HG03469 (cell line): ENCODE results near the gene ACOXL.

Experiments used
- ATAC-seq: cut with Tn5 transposase; IDR thresholded peaks from one replicate; pipeline ENCODE4 v1.9.1; 2021; ENCODE audit warnings: mild to moderate bottlenecking, moderate library complexity, moderate number of reproducible peaks; ENCODE audit not compliant: unreplicated experiment

Gene ACOXL

DNA sequence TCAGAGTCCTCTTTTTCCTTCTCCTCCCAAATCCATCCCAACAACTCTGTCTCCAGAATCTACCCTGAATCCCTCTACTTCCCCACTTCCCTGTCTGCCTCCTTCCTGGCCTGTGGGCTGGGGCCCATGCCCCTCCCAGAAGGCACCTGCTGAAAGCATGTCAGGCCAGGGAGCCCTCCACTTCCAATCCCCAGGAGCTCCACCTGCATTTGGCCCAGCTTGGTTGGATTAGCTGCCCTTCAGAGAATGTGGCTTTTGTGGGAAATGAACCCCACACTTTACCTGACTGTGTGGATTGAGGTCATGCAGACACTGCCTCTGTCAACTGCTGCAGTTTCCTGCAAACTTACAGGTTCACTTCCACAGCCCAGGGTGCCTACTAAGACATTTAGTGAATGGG lies 58.5 kb downstream of the ACOXL start:
- no peak for ATAC-seq

DNA sequence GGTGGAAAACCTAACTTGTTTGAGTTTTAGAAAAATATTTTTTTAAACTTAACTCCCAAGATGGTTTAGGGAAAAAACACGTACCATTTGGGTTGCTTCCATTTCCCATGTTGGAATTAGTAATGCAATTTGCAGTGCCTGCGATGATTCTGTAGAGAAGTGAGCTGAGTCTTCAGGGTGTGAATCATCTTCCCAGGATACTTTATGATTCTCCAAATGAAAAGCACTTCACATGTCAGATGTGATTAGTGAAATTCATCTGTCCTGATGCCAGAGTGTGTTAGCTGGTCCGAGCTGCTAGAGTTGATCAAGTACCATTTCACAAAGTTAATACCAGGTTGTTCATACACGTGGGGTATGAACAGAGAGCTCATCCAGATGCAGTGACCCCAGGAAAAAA lies 59.1 kb downstream of the ACOXL start:
- ATAC-seq: no peak

DNA sequence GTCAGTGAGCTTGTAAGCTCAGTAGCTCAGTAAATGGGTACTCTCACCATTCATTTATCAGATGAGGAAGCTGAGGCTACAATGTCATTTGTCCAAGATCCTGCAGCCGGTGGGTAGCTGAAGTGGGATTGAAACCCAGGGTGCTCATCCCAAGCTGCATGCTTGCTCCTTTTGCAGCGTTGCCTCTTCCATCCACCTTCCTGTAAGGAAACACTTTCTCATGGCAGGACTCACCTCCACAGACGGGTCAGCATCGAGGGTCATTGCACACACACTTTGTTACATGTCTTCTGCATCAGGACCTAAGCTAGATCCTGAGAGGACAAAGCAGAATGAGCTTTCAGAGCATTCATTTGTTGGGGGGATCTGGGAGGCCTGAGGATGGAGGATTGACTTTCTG lies 60.7 kb downstream of the ACOXL start:
- ATAC-seq: no peak

DNA sequence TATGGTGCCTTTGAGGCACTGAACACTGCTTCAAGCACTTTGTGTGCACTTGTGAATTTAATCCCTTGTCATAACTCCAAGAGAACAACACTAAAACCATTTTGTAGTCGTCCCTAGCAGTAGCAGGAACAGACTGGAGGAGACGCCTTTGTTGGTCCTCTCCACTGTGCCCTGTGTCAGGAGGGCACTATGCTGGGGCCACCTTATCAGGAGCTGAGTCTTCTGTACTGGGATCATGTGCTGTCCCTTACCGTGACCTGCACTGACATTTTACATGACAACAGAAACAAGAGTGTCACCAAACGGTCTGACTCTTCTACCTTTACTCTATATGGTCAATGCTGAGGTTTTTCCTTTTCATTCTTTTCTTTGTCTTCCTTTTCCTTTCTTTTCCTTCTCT lies 62.0 kb downstream of the ACOXL start:
- no peak for ATAC-seq

DNA sequence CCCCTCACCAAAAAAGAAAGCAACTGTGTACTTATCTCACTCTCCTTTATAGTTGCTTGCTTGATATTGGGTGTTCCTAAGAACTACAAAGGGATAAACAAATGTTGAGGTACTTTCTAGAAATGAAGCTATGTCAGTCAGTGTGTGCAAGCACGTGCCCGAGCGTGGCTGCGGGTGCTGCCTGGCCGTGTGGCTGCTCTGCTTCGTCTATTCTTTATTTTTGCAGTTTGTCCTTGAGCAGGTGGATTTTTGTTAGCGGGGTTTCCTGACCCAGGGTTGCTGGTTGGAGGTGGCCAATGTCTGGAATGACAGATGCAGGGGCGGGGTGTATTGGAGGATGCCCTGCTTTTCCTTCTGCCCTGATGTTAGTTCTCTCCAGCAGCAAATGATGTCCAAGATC lies 62.6 kb downstream of the ACOXL start:
- no peak for ATAC-seq

DNA sequence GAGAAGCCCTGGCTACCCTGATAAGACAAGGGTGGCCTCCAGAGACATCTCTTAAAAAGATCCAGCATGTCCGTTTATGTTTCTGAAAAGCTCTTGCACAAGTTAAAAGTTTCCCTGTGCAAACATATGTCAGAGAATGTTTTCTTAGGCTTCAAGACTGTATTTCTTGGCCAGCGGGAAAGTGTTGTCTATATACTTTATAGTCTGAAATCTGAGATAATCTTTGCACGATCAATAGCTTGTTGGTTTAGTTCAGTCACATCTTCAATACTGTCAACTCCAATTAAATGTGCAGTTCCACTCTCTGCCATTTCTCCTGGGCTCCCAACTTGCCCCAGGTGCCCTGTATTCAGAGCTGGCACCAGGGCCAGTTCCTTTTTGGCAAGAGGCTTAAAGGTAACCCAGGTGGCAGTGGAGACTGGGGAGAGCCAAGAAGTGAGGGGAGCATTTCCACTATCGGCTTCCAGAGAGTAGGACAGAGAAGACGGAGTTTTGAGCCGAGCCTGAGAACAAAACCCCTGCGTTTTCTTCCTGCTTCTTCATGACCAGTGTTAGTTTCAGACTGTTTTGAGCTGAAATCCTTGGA lies 64.4 kb downstream of the ACOXL start:
- ATAC-seq: no peak

DNA sequence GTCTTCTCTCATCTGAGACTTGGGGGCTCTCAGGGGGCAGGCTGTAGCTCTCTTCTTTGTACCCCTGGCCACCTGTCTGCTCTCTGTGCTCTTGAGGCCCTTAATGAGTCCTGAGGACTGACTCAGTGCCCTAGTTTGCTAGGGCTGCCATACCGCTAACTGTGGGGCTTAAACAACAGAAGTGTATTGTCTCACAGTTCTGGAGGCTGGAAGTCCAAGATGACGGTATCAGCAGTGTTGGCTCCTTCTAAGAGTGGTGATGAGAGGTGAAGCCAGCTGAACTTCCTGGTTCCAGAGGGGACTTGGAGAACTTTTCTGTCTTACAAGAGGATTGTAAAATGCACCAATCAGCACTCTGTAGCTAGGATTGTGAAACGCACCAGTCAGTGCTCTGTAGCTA lies 67.0 kb downstream of the ACOXL start:
- no peak for ATAC-seq

DNA sequence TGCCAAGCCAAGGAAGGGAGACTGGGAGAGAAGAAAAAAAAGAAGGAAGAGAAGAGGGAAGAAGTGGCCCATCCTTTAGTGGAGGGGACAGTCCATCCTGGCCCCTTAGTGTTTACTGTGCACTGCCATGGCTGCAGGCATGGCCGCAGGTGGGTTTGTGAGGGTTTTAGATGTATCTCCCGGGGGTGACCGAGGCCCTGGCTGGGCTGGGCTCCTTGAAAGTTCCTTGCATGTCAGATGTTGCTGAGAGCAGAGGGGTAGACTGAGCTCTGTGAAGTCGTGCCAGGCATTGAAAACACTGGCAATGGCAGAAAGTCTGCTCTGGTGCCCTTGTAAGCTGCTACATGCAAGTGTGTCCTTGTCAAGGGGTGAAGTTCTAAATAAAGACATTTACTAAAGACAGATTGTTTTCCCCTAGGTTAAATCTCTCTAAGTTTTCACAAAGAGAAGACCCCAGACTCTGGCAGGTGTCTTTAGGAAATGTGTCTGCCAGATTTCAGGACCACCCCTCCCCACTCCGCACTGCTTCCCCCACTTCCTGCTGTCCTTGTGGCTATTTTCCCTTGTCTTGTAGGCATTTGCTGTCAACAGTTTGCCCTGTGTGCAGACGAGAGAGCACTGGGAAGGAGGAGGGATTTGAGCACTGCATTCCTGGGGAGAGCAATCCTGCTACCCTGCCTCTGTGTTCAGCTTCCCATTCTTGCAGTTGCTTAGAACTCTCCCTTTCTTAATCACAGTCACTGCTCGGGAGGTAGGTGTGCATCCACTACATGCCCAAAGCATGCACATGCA lies 68.4 kb downstream of the ACOXL start:
- ATAC-seq: no peak

DNA sequence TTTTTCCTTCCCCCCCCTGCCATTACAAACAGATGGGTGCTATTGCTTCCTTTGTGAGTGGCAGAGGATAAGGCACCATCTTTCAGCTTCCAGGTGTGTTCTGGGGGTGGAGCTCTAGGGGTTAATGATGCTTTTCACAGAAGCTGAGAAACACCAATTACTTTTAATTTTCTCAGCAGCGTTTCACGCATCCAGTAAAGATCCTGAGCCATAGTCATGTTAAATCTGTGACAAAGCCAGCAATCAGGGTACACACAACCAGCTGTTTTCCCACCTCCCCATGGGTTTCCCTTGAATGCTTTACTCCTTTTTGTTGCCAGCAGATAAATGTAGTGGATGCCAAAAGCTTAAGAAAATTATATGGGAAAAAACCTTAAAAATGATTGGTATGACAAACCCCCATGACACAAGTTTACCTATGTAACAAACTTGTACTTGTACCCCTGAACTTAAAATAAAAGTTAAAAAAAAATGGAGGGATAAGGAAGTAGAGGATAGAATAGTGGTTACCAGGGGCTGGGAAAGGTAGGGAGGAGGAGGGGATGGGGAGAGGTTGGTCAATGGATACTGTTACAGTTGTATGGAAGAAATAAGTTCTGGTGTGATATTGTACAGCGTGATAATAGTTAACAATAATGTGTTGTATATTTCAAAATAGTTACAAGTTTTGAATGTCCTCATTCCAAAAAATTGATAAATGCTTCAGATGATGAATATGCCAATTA lies 70.0 kb downstream of the ACOXL start:
- no peak for ATAC-seq

DNA sequence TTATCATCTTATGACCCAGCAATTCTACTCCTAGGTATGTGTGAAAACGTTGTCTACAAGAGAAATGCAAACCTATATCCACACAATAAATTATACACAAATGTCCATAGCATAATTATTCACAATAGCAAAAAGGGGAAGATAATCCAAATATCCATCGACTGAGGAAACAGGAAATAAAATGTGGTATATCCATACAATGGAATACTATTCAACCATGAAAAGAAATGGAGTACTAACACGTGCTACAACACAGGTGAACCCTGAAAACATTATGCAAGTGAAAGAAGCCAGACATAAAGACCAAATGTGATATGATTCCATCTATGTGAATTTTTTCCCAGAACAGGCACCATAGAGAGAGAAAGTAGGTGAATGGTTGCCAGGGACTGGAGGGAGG lies 72.1 kb downstream of the ACOXL start:
- ATAC-seq: no peak

DNA sequence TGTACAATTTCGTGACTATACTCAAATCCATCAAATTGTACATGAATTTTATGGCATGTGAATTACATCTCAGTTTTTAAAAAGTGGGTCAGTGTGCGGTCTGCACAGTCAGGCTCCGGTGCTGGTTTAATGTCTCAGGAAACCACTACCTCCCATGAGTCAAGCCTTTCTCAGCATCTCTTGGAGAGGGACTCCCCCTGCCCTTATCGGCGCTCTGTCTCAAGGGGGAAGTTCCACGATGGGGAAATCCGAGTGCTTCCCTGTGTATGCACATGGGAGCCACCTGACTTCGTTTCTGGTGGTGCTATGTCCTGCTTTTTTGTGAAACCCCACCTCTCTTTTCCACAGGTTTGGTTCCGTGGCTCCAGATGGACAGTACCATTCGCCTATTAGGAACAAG lies 72.5 kb downstream of the ACOXL start:
- peak; percentile 63 for ATAC-seq

DNA sequence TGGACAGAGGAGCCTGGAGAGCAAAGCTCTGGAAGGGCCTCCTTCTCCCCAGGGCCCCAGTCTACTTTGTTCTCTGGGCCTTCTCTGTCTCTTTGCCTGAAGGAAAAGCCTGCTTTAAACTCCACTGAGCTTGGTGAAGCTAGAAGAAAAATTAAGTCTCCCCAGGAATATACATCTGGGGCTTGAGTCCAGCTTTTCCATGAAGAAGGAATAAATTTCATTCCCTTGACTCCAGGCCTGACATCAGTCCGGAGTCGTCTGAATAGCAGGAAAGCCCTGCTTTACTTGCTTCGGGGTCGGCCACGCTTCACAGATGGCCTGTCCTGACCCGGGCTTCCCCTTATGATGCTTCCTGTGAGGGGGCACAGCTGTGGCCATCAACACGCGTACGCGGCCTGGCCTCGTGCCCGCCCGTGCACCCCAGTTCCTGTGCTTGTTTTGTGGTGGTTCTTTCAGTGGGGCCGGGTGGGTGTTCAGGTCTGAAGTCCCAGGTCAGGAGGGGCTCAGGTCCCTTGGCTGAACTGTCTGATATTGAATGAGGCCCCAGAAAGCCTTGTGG lies 73.6 kb downstream of the ACOXL start:
- ATAC-seq: no peak

DNA sequence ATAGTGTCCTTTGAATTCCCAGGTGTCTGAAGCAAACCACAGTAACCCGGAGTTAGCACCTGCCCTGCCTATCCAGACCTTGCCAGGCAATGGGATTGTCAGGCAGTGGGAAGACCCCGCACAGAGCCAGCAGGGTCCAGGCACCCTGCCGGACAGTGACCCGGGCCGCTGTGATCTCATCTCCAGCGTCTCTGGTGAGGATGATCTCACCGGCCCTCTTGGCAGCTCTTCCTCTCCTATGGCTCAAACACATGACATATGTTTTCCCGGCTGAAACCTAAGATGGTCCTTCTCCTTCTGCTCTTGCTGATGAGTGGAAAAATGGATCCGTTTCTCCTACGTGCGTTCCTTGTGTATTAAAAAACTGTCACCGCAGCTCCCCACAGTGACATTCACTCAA lies 75.1 kb downstream of the ACOXL start:
- no peak for ATAC-seq

DNA sequence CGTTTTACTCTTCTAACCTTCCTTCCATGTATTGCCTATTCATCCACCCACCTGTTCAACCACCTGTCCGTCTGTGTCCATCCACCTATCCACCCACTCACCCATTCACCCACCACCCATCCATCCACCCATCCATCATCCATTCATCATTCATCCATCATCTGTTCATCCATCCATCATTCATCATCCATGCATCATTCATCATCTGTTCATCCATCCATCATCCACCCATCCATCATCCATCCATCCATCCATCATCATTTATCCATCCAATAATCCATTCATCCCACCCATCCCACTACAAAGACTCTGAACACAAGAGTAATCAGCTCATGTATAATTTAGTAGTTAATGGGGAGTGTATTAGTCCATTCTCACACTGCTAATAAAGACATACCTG lies 78.0 kb downstream of the ACOXL start:
- no peak for ATAC-seq

DNA sequence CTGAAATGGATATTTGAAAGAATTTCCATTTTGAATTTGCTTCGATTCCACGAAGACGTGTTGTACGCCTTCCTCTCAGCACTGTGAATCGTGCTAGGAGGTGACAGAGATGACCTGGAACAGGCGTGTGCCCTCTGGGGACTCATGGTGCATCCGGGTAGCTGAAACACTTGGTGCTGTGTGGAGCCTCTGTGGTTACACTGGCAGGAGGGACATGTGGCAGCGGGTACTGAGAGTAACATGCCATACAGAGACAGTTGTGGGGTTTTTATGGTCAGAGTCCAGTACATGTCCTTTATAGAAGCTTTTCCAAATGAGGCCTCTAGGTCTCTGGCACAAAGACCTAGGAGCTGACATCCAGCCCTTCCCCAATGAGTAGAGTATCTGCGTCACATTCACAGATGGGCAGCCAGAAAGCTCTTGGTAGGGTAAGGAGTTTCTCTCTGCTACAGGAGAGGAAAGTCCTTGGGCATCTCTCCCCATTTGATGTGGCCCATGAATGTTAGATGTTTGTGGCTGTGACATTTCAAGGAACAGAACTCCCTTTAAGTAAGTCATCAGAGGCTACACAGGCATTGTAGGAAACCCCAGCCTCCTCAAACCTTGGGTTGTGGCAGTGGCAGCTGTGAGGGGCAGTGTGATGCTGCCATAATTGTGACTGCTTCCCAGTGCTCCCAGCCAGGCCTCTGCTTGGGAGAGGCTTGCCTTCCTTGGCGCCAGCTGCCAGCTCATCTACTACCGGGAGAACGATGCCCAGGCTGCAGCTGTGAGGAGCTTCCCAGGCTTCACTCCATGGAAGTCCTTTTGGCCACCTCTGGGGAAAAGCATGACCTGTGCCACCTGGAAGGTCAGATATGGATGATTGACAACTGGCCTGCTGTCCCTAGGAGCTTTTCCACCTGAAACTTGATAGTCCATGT lies 80.6 kb downstream of the ACOXL start:
- no peak for ATAC-seq

DNA sequence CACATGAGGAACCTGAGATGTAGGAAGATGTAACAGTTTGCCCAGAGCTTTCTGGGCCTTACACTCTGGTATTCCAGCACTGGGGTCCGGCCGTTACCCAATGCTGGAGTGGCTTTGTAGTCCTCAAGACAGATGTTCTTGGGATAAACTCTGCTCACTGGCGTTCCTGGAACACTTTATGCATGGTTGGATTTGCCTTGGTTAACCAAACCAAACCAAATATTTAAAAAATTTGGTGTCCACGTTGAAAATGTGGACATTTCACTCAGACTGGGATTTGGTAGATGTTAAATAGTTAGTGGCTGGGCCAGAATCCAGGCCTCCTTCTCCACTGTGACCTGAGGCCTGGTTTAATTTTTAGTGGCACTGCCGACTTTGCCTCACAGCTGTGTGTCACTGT lies 81.5 kb downstream of the ACOXL start:
- no peak for ATAC-seq

DNA sequence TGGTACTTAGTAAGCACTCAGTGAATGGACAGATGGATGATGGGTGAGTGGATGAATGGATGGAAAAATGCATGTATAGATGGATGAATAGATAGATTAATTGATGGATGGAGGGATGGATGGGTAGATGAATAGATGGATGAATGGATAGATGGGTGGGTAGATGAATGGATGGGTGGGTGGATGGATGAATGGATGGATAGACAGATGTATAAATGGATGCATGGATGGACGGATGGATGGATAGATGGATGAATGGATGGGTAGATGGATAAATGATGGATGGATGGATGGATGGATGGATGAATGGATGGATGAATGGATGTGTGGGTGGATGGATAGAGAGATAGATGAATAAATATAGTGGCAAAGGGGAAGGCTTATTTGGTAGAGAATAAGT lies 83.6 kb downstream of the ACOXL start:
- ATAC-seq: no peak

DNA sequence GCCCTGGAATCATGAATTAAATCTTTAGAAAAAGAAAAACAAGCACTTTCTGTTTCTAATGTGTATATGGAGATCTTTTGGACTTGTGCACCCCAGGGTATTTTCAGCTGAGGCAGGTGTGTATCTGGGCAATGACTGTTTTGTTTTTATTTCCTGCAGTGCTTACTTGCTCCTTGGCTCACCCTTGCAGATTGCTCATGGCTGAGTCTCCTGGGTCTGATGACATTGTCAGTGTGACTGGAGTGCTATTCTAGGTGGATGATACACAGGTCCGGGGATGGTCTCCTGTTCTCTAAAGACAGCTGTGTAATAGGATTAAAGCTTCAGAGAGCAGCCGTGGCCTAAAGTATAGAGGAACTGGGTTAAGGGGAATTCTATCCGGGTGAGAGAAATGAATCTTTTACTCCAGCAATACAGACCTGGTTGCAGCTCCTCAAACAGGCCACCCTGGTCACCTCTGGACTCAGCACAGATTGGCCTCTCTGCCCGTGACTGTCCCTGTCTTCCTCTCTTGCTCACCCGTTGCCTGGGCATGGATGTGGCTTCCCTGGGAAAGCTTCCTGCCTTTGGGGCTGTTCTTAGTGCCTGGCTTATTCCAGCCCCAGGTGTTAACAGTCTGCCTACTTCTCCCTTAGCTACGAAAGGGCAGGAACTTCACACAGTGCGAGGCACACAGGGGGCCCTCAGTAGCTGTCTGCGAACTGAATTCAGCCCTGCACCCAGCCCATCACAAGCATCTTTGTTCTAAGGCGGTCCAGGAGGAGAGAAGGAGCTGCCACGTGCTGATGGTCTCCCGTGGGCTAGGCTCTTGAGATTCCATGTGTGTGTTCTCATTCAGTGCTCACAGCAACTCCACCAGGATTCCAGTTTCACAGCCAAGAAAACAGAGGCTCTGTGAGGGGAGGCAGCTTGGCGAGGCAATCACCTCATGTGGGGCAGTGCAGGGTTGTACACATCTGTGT lies 84.3 kb downstream of the ACOXL start:
- ATAC-seq: no peak

DNA sequence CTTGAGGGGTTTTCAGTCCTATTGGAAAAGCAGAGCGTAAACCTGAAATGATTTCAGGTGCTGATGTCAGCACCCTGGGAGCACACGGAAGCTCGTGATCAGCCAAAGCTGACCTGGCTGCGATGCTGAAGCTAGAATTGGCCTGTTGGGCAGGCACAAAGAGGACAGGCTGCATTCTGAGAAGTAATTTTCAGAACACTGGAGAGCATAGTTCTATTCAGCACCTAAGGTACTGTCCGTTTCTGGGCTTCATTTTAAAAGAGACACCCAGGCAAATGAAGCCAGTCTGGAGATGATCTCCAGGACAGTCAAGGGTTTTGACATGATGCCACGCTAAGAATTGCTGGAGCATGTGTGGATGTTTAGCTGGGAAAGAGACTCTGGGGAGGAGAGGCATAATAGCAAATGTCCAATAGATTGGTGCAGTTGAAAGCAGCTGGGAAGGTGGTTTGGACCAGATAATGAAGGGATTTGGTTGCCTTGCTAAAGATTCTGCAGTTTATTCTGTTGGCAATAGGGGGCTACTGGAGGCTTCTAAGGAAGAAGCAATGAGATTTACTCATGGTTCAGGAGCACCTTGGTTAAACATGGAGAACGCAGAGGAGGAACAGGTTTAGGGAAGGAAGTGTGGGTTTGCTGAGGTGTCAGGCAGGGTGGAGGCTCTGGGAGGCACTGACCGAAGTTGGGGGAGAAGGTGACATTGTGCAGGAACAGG lies 86.6 kb downstream of the ACOXL start:
- no peak for ATAC-seq
